HG03342 (cell line): ENCODE data around the gene RAPSN.
A peak's percentile ranks its signal among the peaks of the same experiment; 100 is the strongest.

Source experiments
- ATAC-seq: cut with Tn5 transposase; IDR thresholded peaks from one replicate; pipeline ENCODE4 v1.9.1; 2021; ENCODE audit warnings: mild to moderate bottlenecking, moderate library complexity; ENCODE audit not compliant: unreplicated experiment

The RAPSN gene

GRCh38 chr11:47466701-47467250 is 17.8 kb upstream of the RAPSN start:
- ATAC-seq = no peak

- no peak for ATAC-seq
Measured at GRCh38 chr11:47466201-47466600, 17.3 kb upstream of the RAPSN start.

GRCh38 chr11:47464483-47464882 is 15.5 kb upstream of the RAPSN start:
- no peak for ATAC-seq

- ATAC-seq = no peak
Measured at GRCh38 chr11:47461876-47462275, 12.9 kb upstream of the RAPSN start.

- ATAC-seq = no peak
Measured at GRCh38 chr11:47460571-47461235, 11.8 kb upstream of the RAPSN start.

- peak; percentile 63 for ATAC-seq
Measured at GRCh38 chr11:47454258-47454671, 5.3 kb upstream of the RAPSN start.

- no peak for ATAC-seq
Measured at GRCh38 chr11:47453365-47453764, 4.4 kb upstream of the RAPSN start.

GRCh38 chr11:47451990-47452389 is 3.1 kb upstream of the RAPSN start:
- ATAC-seq = no peak

- no peak for ATAC-seq
Measured at GRCh38 chr11:47451436-47451835, 2.5 kb upstream of the RAPSN start.

GRCh38 chr11:47449541-47449940 is 605 bp upstream of the RAPSN start:
- no peak for ATAC-seq

GRCh38 chr11:47447906-47448305 is 1.0 kb downstream of the RAPSN start:
- ATAC-seq = no peak

- no peak for ATAC-seq
Measured at GRCh38 chr11:47446833-47447232, 2.1 kb downstream of the RAPSN start.

GRCh38 chr11:47445840-47446239 is 3.1 kb downstream of the RAPSN start:
- ATAC-seq = no peak

- no peak for ATAC-seq
Measured at GRCh38 chr11:47443817-47444216, 5.1 kb downstream of the RAPSN start.

GRCh38 chr11:47443028-47443700 is 5.8 kb downstream of the RAPSN start:
- ATAC-seq = no peak

- ATAC-seq = no peak
Measured at GRCh38 chr11:47442514-47442913, 6.4 kb downstream of the RAPSN start.

GRCh38 chr11:47441421-47441820 is 7.5 kb downstream of the RAPSN start:
- no peak for ATAC-seq

- ATAC-seq = no peak
Measured at GRCh38 chr11:47440054-47440476, 8.9 kb downstream of the RAPSN start.

GRCh38 chr11:47438721-47439120 is 10.2 kb downstream of the RAPSN start:
- ATAC-seq = no peak

GRCh38 chr11:47437746-47438418 is 11.1 kb downstream of the RAPSN start:
- no peak for ATAC-seq

GRCh38 chr11:47437218-47437745 is 11.7 kb downstream of the RAPSN start:
- ATAC-seq = no peak

- ATAC-seq = no peak
Measured at GRCh38 chr11:47436726-47437125, 12.2 kb downstream of the RAPSN start.
